Activated CD4-positive, alpha-beta memory T cell treated with anti-CD3 and anti-CD28 coated beads, Interleukin-2, amount 10 ng/mL, durations not matched to agents 7 days and 5 days (primary cell): ENCODE data around the gene SRPK2. TPM values are rescaled to one million over a fixed set of nuclear protein-coding genes. Genes with fewer than 3 reads are reported as not detected.
"Not testable (repeated sequence)": the region's sequence is repeated elsewhere in the genome, so short reads cannot be mapped to it uniquely, and the experiment has no call there.

ENCODE experiments used
- CTCF ChIA-PET: fragments of 350-600 bp; sonication (Branson Sonifier 250); formaldehyde crosslinking; loops from one replicate; lab custom pipeline; 2021; ENCODE audit warnings: antibody characterized with exemption, inconsistent platforms; lab: Charles Lee
- POLR2A ChIA-PET: fragments of 350-600 bp; sonication (Branson Sonifier 250); formaldehyde crosslinking; loops from one replicate; lab custom pipeline; 2021; ENCODE audit warnings: antibody characterized with exemption; lab: Charles Lee
- DNase-seq: peaks from one replicate; pipeline ENCODE4 v3.0.0-alpha.2; 2020
- H3K27ac Mint-ChIP-seq: one replicate; pipeline ENCODE4 v1.8.0; 2021; ENCODE audit warnings: mild to moderate bottlenecking, mixed read lengths
- H3K27me3 Mint-ChIP-seq: one replicate; pipeline ENCODE4 v1.8.0; 2021; ENCODE audit warnings: mixed read lengths
- H3K36me3 Mint-ChIP-seq: one replicate; pipeline ENCODE4 v1.8.0; 2021; ENCODE audit warnings: low read depth, mixed read lengths
- H3K4me1 Mint-ChIP-seq: one replicate; pipeline ENCODE4 v1.8.0; 2021; ENCODE audit warnings: mixed read lengths
- H3K4me3 Mint-ChIP-seq: one replicate; pipeline ENCODE4 v1.8.0; 2021; ENCODE audit warnings: mild to moderate bottlenecking, mixed read lengths
- H3K9me3 Mint-ChIP-seq: one replicate; pipeline ENCODE4 v1.8.0; 2021; ENCODE audit warnings: mixed read lengths
- total RNA-seq, 2 experiments: library from RNA; stranded (reverse); gene quantifications; one replicate each; pipeline ENCODE4 v1.2.3, GENCODE V29; 2021

Gene SRPK2
- total RNA-seq, 2 experiments from 2014 or later = 42.9 to 45.0 TPM

DNA sequence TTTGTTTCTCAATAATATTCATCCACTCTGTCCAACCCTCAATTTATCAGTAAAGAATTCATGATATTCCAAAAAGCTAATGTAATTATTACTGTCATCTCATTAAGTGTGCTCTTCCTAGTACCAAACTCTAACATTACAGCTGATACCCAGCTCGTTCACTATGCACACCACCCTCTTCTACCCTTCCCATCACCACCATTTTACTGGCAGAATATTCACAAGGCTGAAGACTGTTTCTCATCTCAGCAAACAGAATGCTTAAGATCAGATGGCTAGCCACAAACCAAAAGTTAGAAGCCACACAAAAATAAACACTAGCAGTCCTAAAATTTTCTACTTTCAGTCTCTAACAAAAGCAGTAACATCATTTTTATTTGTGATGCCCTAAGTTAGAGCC, 121.5 kb downstream of the SRPK2 start:
- no peaks in the 10 kb centered on the region for H3K36me3 Mint-ChIP-seq
- ChIA-PET POLR2A (interaction anchor here (0.8 to 3.3 kb wide), 4 partner anchors 30 to 322 kb away, joined by 3 to 31 read pairs (median 7); partner anchors contain the start of gene RINT1), CTCF (interaction anchor here (1.6 kb wide), 1 partner anchor 30 kb away, joined by 5 read pairs; no protein-coding TSS in a partner anchor)
- H3K4me3 Mint-ChIP-seq = peak overlapping the region; percentile 65
- no peaks in the 10 kb centered on the region for H3K27me3 Mint-ChIP-seq
- no peaks in the 10 kb centered on the region for H3K9me3 Mint-ChIP-seq
- no peak for DNase-seq
- H3K27ac Mint-ChIP-seq = peak overlapping the region; percentile 32
- H3K4me1 Mint-ChIP-seq = peaks cover 26% of the 10 kb centered on the region

DNA sequence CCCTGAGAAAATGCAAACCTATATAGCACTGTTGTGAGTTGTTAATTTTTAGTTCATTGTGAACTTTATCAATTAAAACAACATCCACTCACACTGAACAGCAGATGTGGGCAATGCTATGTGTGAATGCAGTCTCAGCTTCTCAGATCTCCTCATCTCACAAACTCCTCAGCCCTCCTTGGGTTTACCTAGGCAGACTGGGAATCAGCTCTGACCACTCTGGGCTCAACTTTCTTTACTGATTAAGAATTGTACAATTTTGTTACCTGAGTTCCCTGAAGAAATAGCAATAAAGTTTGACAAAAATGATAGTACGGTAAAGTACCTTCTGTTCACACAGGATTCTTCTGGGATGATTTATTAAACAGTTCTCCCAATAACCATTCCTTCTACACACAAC, 124.0 kb downstream of the SRPK2 start:
- H3K9me3 Mint-ChIP-seq = peaks cover 8% of the 10 kb centered on the region
- no peak overlapping the region for H3K27ac Mint-ChIP-seq
- H3K4me3 Mint-ChIP-seq = no peak overlapping the region
- POLR2A ChIA-PET = no interaction called here
- H3K36me3 Mint-ChIP-seq = peaks cover 12% of the 10 kb centered on the region
- peaks cover 28% of the 10 kb centered on the region for H3K4me1 Mint-ChIP-seq
- CTCF ChIA-PET = no interaction called here
- no peaks in the 10 kb centered on the region for H3K27me3 Mint-ChIP-seq
- no peak for DNase-seq

DNA sequence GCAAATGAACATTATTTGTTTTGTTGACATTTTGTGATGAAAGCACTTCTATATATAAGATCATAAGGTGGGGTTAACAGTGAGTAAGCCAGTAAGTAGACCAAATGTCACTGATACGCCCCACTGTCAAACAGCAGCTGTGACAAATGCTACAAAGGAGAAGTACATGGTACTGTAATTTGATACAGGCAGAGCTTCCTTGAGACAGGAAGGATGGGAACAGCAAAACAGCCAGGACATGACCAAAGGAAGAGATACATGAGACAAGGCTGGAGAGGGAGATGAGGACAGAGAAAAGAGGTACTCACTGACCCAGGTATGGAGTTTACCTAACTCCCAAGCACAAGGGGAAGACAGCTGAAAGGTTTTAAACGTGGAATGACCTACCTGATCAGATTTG, 127.0 kb downstream of the SRPK2 start:
- Mint-ChIP-seq H3K27ac (no peak overlapping the region), H3K9me3 (peaks cover 12% of the 10 kb centered on the region), H3K4me1 (peaks cover 22% of the 10 kb centered on the region), H3K36me3 (peaks cover 20% of the 10 kb centered on the region), H3K27me3 (no peaks in the 10 kb centered on the region), H3K4me3 (no peak overlapping the region)
- DNase-seq = no peak
- POLR2A ChIA-PET = no interaction called here
- CTCF ChIA-PET = no interaction called here

DNA sequence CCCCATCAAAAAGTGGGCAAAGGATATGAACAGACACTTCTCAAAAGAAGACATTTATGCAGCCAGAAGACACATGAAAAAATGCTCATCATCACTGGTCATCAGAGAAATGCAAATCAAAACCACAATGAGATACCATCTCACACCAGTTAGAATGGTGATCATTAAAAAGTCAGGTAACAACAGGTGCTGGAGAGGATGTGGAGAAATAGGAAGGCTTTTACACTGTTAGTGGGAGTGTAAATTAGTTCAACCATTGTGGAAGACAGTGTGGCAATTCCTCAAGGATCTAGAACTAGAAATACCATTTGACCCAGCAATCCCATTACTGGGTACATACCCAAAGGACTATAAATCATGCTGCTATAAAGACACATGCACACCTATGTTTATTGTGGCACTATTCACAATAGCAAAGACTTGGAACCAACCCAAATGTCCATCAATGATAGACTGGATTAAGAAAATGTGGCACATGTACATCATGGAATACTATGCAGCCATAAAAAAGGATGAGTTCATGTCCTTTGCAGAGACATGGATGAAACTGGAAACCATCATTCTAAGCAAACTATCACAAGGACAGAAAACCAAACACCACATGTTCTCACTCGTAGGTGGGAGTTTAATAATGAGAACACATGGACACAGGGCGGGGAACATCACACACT, 128.4 kb downstream of the SRPK2 start:
- POLR2A ChIA-PET, H3K4me3 Mint-ChIP-seq, DNase-seq, CTCF ChIA-PET, H3K27ac Mint-ChIP-seq, H3K27me3 Mint-ChIP-seq: not testable (repeated sequence)
- H3K4me1 Mint-ChIP-seq = peaks cover 22% of the 10 kb centered on the region
- H3K9me3 Mint-ChIP-seq = peaks cover 12% of the 10 kb centered on the region
- H3K36me3 Mint-ChIP-seq = peaks cover 20% of the 10 kb centered on the region

DNA sequence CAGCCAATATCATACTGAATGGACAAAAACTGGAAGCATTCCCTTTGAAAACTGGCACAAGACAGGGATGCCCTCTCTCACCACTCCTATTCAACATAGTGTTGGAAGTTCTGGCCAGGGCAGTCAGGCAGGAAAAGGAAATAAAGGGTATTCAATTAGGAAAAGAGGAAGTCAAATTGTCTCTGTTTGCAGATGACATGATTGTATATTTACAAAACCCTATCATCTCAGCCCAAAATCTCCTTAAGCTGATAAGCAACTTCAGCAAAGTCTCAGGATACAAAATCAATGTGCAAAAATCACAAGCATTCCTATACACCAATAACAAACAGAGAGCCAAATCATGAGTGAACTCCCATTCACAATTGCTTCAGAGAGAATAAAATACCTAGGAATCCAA, 129.8 kb downstream of the SRPK2 start:
- H3K27ac Mint-ChIP-seq, CTCF ChIA-PET, H3K4me3 Mint-ChIP-seq, POLR2A ChIA-PET, H3K27me3 Mint-ChIP-seq, DNase-seq: not testable (repeated sequence)
- peaks cover 22% of the 10 kb centered on the region for H3K4me1 Mint-ChIP-seq
- H3K36me3 Mint-ChIP-seq = peaks cover 20% of the 10 kb centered on the region
- H3K9me3 Mint-ChIP-seq = peaks cover 12% of the 10 kb centered on the region

DNA sequence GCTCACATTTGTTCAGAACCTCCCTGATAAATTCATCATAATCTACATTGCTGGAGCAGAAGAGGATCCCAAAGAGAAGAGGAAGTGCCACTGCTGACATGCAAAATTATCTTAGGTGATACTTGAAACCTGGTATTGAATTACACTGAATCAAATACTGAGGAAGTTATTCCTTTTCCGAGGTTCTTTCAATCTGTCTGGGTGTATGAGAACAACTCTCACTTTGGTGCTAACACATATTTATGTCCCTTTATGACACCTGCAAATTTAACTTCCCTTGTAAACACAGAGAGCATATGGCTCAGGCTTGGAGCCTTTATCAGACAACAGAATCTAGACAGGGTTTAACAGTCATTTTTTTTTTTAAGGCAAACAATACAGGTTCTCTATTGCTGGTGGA, 131.4 kb downstream of the SRPK2 start:
- DNase-seq = no peak
- ChIA-PET POLR2A (no interaction called here), CTCF (interaction anchor here (0.6 kb wide), 1 partner anchor 23 kb away, joined by 3 read pairs; no protein-coding TSS in a partner anchor)
- Mint-ChIP-seq H3K4me1 (peaks cover 22% of the 10 kb centered on the region), H3K27me3 (no peaks in the 10 kb centered on the region), H3K4me3 (no peak overlapping the region), H3K27ac (no peak overlapping the region), H3K36me3 (peaks cover 20% of the 10 kb centered on the region), H3K9me3 (peaks cover 12% of the 10 kb centered on the region)

DNA sequence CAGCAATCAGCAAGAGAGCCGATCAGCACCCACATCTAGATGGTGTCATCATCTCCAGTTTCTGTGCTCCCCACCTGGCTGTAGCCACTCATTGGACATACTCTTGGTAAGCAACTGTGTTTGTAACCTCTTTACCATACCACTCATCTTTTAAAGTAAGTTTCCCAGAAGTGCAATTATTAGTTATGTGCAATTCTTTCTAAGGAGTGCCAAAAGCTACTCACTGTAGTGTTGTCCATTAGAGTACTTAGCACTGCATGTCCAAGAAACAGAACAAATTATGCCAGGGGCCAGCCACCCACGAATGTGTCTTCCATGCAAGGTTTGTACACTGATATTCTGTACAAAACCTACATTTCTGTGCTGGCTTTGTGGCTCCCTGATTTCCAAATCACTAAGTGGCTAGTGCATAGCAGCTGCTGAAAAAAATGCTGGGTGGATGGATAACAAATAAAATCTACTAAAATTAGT, 131.9 kb downstream of the SRPK2 start:
- Mint-ChIP-seq H3K9me3 (peaks cover 12% of the 10 kb centered on the region), H3K27ac (no peak overlapping the region), H3K36me3 (peaks cover 20% of the 10 kb centered on the region), H3K4me3 (no peak overlapping the region), H3K27me3 (no peaks in the 10 kb centered on the region), H3K4me1 (peaks cover 25% of the 10 kb centered on the region)
- CTCF ChIA-PET = interaction anchor here (0.6 kb wide), 1 partner anchor 23 kb away, joined by 3 read pairs; no protein-coding TSS in a partner anchor
- DNase-seq = no peak
- POLR2A ChIA-PET = no interaction called here

DNA sequence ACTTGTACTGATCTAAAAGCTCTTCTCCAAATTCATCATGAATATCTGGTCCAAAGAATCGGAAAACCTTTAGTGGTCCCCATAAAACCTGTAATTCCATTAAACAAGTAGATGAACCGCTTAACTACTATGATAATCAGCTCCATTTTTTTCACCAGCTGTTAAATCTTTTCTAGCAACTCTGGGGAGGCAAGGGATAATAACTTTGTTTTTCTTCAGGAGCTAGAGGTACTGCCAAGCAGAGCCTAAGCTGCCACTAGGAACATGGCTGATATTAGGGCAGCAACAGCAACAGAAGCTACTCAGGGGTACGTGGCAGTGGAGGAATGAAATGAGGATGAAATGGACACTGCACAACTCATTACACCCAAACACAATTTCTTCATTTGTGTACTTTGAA, 138.0 kb downstream of the SRPK2 start:
- POLR2A ChIA-PET = no interaction called here
- Mint-ChIP-seq H3K36me3 (no peaks in the 10 kb centered on the region), H3K4me1 (peaks cover 3% of the 10 kb centered on the region), H3K4me3 (no peak overlapping the region), H3K27me3 (no peaks in the 10 kb centered on the region), H3K9me3 (no peaks in the 10 kb centered on the region), H3K27ac (no peak overlapping the region)
- CTCF ChIA-PET = no interaction called here
- DNase-seq = no peak

DNA sequence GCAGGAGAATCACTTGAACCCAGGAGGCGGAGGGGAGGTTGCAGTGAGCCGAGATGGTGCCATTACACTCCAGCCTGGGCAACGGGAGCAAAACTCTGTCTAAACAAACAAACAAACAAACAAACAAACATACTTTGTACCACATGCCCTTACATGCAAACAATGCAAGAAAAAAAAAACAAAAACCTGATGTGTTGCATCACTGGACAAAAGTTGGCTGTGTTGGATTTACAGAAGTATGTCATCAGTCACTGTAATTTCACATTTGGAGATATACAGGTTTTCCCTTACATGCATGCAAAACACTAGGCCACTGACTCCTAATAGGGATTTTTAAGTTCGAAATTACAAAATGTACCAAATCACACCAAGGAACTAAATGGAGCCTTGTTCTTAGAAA, 138.5 kb downstream of the SRPK2 start:
- peaks cover 3% of the 10 kb centered on the region for H3K4me1 Mint-ChIP-seq
- ChIA-PET POLR2A (no interaction called here), CTCF (no interaction called here)
- no peaks in the 10 kb centered on the region for H3K9me3 Mint-ChIP-seq
- H3K27me3 Mint-ChIP-seq = no peaks in the 10 kb centered on the region
- H3K27ac Mint-ChIP-seq = no peak overlapping the region
- no peak overlapping the region for H3K4me3 Mint-ChIP-seq
- no peak for DNase-seq
- H3K36me3 Mint-ChIP-seq = no peaks in the 10 kb centered on the region

DNA sequence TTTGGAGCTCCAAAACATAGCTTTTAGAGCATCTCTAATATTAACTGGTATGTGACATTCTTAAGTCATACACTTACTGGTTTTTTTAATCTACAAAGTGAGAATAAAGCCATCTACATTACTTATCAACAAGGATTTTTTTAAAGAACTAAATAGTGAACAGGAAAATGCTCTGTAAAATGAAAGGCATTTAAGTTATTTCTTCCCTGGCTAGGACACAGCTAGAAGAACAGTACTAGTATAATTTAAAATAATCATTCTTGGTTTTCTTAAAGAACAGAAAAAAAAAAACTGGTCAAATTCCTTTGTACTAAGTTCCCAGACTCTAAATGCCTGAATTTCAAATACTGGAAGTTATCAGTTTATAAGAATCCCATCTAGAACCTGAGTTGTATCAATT, 139.5 kb downstream of the SRPK2 start:
- ChIA-PET CTCF (no interaction called here), POLR2A (no interaction called here)
- H3K27me3 Mint-ChIP-seq = no peaks in the 10 kb centered on the region
- no peak overlapping the region for H3K4me3 Mint-ChIP-seq
- DNase-seq = no peak
- H3K27ac Mint-ChIP-seq = no peak overlapping the region
- H3K36me3 Mint-ChIP-seq = no peaks in the 10 kb centered on the region
- H3K9me3 Mint-ChIP-seq = no peaks in the 10 kb centered on the region
- H3K4me1 Mint-ChIP-seq = peaks cover 3% of the 10 kb centered on the region

DNA sequence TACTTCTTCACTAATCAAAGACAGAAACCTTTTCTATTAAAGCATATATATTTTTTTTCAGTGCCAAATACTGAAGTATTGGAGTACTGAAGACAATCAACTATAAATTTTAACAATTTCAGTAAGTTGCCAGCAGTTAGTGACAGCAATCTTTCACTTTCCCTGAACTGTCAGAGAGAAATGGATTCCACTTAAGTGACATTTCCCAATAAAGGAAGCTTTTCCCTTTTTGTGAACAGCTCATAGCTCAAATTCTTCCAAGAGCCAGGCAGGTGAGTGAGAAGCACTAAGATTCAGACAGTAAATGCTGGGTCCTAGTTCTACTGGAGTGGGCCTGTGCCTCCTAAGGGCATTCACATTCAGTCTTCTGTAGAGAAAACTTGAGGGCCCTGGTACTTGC, 142.0 kb downstream of the SRPK2 start:
- Mint-ChIP-seq H3K36me3 (no peaks in the 10 kb centered on the region), H3K4me3 (no peak overlapping the region), H3K9me3 (no peaks in the 10 kb centered on the region), H3K4me1 (no peaks in the 10 kb centered on the region), H3K27ac (no peak overlapping the region), H3K27me3 (no peaks in the 10 kb centered on the region)
- DNase-seq = no peak
- ChIA-PET CTCF (no interaction called here), POLR2A (no interaction called here)

DNA sequence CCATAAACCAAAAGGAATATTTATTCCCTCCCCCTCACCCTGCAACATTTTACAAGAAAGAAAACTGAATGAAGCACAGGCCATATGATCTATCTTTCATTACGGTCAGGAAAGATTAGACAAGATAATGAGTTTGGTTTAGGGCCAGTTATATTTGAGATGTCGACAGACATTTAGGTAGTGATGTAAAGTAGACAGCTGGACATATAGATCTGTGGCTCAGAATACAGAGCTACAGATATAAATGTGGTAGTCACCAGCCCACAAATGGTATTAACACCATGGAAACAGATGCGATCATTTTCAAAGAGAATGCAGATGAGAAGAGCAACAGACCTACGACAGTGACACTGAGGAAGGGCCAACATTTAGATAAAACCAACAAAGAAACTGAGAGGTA, 142.5 kb downstream of the SRPK2 start:
- CTCF ChIA-PET = no interaction called here
- Mint-ChIP-seq H3K4me3 (no peak overlapping the region), H3K27me3 (no peaks in the 10 kb centered on the region), H3K4me1 (no peaks in the 10 kb centered on the region), H3K27ac (no peak overlapping the region), H3K9me3 (no peaks in the 10 kb centered on the region), H3K36me3 (no peaks in the 10 kb centered on the region)
- POLR2A ChIA-PET = no interaction called here
- DNase-seq = no peak

DNA sequence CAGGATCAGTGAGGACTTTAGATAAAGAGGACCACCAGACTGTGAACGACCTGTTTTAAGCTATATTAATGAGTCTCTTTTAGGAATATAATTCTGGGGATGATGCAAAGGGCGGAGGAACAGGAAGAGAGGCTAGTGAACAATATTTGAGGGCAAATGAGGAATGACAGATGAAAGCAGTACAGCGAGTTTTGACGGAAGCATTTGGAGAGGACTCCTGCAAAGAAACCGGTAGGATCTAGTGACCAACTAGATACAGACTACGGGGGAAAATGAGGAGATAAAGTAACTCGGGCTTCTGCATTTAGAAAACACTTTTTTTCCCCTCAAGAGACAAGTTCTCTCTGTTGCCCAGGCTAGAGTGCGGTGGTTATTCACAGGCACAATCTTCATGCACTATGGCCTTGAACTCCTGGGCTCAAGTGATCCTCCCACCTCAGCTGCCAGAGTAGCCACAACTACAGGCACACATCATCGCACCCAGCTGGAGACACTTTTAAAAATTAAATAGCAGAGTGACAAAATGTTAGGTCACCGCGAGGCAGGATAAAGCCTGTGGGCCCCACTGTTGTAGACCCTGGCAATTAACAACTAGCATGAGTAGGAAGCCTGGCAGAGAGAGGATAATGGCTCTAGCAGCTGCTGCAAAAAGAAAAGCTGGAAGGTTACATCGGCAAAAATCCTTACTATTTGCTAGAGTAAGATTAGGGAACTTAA, 143.2 kb downstream of the SRPK2 start:
- H3K9me3 Mint-ChIP-seq = no peaks in the 10 kb centered on the region
- no peaks in the 10 kb centered on the region for H3K27me3 Mint-ChIP-seq
- DNase-seq = no peak
- CTCF ChIA-PET = no interaction called here
- H3K27ac Mint-ChIP-seq = no peak overlapping the region
- no peaks in the 10 kb centered on the region for H3K4me1 Mint-ChIP-seq
- POLR2A ChIA-PET = no interaction called here
- H3K36me3 Mint-ChIP-seq = no peaks in the 10 kb centered on the region
- no peak overlapping the region for H3K4me3 Mint-ChIP-seq
